ENCODE measurements around the gene CCDC102A.

Gene CCDC102A

DNA sequence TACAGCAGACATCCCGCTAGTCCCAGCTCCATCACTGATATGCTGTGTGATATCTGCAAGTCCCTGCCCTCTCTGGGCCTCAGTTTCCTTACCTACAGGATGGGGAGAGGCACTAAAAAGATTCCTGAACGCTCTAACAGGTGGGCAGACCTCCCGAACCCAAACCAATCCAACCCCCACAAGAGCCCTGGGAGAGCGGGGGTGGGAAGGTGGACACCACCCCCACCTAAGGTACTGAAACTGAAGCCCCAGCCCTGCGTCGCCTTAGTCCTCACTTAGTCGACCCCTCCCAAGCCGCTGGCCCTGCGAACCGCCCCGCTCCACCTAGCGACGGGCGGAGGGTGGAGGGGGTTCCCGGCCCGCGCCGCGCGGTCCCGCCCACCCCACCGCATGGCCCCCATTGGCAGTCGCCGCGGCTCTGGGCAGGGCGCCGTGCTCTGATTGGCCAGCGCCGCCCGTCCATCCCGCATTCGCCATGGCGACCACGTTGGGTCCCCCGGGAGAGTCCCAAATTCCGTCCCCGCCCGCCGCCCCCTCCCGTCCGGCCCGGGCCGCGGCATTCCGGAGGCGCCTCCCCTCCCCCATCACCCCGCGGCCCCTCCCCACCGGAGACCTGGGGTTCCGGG, 578 bp downstream of the CCDC102A start:
- DNase-seq = peak; percentile 89 to 92

DNA sequence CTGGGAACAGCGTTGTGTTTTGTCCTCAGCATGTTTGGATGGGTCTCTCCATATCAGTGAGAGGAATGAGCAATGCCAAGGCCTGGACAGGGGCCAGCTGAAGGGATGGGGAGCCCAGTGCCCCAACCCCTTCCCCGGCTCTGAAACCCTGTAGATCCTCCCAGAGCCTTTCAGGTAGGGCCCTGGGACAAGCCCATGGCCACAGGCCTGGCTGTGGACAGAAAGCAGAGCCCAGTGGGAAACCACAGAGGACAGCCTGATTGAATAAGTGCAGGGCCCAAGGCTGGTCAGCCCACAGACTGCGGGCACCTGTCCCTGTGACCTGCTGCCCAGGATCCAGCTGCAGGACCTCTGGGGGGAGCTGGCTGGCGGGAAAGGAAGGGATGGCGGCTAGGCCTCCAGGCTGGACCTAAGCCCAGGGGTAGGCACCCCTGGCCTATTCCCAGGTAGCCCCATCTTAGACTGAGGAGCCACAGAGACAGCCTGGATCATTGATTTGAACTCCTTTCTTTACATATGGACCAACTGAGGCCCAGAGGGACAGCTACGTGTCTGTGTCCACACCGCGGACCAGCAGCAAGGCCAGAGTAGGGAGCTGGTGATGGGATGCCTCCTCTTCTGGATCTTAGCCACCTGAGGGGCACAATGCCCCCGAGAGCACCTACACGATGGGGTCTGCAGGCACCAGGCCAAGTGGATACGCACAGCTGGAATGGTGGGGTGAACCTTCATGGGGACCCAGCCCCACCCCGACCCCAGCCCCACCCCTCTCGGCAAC, 1.3 kb downstream of the CCDC102A start:
- no peak for DNase-seq

DNA sequence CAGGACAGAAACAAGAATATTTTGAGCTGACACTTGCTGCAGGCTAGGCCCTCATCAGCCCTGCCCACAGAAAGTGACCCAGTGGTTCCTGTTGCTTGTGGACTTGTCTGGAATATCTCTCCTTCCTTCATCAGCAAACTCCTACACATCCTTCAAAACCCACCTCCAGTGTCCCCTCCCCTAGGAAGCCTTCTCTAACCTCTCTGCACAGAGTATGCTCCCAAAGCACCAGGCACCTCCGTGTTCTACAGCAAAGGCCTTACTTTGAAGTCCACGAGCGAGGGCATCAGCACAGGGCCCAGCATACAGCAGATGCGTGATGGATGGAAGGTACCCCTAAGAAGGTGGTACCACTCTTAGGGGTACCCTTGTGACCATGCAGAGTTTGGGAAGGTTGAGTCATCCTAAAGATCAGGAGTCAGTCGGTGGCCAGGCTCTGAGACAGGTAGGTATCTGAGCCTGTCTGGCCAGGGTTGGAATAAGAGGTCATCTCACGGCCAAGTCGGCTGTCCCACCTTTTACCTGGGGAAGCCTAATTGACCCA, 2.0 kb downstream of the CCDC102A start:
- DNase-seq = no peak

DNA sequence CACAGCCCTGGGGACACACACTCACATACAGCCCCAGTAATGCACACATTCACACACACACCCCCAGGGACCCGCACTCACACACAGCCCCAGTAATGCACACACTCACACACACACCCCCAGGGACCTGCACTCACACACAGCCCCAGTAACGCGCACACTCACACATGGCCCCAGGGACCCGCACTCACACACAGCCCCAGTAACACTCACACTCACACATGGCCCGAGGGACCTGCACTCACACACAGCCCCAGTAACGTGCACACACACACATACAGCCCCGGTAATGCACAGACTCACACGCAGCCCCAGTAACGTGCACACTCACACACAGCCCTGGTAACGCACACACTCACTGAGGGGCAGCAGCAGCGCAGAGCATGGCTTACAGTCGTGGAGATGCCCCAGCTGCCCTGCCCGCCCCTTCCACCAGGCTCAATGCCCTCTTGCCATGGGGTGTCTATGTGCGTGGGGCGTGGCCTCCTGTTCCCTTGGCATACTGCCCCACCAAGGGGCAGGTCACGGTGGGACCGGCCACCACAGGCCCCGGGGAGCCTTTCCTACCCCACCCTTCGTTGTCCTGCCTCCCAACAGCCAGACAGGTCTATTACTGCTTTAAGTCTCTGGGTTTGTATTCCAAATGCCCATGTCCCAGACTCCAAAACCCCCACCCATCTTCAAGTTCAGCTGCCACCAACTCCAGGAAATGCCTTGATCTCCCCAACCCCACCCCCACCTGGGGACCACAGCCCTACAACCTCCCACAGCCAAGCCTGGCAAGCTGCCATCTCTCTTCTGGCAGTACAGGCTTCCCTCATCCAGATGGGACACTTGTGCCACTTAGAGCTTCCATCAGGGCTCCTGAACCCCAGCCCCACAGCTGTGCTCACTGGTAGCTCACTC, 2.7 kb downstream of the CCDC102A start:
- no peak for DNase-seq

DNA sequence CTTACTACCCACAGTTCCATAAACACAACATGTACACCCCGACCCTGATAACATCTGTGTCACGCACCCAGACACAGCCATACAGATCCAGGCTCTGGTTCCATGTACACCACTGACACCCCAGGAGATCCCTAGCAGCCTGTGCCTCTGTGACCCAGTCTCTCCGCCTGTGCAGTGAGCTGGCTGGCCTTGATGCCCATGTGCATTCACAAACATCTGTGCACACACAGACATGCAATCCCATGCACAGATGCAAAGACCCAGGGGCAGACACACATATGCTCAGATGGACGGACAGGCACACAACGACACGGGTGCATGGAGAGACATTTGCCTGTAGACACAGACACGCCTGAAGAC, 4.1 kb downstream of the CCDC102A start:
- no peak for DNase-seq

DNA sequence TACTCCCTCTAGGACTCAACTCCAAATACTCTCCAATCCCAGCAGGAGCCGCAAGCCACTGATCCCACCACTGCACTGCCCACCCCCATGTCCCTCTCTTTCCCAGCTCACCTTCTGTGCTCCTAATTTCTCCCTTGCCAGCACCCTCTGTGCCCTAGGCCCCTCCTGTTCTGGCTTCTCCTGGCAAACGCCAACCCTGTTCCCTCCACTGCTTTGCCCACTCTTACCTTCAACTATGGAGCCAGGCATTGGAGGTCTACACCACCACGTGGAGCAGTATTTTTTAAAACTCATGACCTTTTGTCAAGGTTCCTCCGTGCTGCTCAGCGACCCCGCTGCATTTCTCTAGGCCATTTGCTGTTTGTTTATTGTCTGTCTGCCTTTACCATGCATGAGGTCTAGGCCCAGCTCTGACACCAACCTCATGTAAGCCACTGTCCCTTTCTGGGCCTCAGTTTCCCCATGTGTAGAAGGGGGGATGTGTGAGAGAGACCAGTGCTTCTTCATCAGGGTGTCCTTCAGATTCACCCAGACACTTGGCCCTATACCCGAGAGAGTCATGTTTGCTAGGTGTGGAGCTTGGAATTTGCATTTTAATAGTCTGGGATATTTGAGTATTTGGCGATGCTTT, 4.6 kb downstream of the CCDC102A start:
- DNase-seq = no peak

DNA sequence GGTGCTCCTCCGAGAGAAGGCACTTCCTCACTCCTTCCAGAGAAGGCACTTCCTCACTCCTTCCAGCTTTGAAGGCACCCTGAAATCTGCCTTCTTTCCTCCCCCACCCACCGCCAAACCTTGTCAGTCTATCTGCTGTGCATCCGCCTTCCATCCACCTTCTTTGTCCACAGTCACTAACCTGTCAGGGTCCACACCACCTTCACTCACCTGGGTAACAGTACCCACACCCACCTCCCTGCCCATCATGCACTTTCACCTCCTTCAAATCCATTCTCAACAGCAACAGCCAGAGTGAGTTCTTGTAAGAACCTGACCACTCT, 5.2 kb downstream of the CCDC102A start:
- DNase-seq = no peak

DNA sequence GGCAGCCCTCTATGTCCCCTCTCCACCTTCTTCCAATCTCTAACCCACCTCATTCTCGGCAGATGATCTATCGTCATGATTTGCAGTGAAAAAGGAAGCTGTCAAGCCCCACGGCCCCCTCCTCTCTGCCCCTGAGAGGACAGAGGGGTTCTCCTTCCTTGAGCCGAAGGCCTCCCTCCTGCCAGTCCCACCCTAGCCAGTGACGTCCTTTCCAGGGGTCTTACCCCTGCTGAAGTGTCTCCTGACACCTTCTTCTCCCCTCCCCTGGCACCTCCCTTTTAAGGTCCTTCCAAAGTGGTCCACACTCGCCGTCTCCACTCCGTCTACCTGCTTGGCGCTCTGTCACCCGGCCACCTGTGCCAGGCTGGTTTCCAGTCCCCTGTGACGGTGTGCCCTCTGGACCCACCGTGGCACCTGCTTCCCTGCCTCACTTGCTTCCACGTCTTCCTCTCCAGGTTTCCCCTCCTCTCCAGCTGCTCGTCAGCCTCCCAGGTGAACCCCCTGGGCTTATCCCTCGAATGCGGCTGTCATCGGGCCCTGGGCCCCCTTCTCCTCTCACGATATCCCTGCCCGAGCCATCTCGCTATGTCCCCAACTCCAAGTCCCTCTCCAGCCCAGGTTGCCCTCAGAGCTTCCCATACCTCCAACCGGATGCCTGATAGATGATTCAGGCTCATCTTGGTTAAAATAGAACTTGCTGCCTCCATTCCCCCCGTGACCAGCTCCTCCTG, 5.7 kb downstream of the CCDC102A start:
- DNase-seq = no peak

DNA sequence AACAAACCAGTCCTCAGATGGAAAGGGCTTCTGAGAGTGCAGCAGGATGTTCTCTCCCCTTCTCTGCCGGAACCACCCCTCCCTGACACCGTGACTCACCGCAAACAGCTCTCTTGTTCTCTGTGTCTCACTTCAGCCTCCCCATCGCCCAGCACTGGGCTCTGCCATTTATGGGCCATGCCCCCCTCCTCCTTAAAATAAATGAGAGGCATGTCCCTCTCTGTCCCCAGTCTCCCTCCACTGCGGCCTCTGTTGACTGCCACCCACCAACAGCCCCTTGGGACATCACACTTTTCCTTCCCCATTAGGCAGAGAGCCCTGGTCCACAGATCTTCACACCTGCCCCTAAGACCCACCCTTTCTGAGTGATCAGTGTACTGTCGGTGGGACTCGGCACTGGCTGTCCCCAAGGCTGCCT, 6.3 kb downstream of the CCDC102A start:
- peak; percentile 49 to 55 for DNase-seq

DNA sequence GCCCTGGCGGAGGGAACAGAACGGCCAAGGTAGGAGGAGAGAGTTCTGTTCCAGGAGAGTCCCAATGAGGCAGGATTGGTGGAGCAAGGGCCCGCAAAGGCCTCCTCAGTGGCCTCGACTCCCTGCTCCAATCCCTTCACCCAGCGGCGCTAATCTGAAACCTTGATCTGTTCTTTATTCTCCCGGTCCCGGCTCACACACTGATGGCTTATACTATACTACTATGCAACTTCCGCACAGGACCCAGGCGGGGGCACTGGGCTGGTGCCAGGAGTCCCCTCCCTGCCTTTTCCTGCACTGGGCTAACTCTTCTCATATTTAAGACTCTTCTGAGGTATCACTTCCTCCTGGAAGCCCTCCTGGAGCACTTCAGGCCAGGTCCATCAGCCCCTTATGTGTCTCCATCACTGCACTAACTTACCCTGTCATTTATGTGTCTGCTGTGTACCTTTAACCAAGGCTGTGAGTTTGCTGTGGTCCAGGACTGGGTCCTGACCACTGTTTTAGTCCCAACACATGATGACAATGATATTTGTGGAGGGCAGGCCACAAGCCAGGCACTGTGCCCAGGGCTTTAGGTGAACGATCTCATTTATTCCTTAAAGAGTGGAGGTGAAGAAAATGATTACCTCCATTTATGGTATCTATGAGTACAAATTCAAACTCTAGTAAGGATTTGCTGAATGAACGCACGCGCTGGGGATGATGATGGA, 6.8 kb downstream of the CCDC102A start:
- DNase-seq = no peak

DNA sequence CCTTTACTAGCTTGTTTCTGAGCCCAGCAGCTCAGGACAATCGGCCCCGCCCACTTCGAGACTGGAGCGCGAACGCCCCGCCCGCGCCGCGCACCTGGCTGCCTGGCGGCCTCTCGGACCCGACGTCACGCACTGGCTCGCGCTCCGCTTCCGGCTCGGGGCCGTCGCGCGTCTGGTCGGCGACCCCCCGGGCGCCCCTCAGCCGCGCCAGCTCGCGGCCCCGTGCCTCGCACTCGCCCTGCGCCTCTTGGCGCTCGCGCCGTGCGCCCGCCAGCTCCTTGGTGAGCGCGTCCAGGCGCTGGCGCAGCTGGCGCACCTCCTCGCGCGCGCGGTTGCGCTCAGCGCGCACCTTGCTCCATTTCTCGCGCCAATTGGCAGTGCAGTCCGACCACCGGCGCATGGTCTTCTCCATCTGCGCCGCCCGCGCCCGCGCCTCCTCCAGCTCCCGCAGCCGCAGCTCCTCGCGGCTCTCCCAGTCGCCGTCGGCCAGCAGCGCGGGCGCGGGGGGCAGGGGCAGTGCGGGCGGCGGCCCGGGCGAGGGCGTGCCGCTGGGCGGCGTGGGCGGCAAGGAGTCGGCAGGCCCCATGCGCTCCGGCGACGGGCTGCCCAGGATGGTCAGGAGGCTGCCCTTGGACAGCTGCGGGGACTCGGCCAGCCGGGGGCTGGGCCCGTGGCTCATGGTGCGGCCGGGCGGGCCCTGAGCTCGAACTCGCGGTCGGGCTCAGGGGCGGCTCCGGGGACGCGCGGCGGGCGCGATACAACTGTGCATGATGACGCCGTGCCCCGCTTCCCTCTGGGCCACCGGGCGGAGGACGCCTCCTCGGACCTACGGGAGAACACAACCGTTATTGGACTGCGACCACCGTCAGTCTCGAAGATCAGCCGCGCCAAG, 7.6 kb downstream of the CCDC102A start:
- no peak for DNase-seq

DNA sequence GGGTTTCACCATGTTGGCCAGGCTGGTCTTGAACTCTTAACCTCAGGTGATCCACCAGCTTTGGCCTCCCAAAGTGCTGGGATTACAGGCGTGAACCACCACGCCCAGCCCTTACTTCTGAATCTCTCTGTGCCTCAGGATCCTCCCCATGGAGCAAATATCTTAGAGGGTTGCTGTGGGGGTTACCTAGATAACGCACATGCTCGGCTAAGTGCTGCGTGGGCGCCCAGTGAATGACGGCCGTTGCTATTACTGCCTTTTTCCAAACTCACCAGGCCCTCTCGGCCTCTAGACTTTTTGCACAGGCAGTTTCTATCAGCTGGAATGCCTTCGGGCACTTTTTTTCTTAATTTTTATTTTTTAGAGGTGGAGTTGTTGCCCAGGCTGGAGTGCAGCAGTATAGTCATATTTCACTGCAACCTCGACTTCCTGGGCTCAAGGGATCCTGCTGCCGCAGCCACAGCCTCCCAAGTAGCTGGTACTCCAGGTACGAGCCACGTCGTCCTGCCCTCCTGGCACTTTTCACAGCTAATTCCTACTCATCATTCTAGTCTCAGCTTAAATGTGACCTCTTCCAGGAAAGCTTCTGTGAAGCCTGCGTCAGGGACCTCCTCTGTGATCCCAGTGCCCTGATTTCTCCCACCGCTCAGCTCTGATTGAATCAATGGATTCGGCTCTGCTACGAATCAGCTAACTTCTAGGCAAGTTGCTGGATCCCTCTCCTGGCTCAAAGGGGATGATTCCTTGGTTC, 8.6 kb downstream of the CCDC102A start:
- DNase-seq = no peak

DNA sequence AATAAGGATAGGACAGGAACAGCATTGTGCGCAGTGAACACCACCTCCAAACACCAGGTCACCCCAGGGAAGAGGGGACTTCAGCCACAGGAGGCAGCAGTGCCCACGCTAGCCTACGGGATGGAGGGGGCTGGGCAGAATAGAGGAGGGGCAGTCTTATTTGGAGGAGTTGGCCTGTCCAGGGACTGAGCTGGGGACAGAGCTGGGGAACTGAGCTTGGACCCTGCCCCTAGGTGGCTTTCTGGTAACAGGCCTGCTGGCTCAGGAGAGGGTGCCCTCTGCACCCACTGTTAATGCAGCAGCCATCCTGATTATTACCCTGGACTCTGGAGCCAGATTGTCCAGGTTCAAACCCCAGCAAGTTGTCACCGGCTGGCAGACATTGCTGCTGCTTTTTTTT, 9.3 kb downstream of the CCDC102A start:
- no peak for DNase-seq

DNA sequence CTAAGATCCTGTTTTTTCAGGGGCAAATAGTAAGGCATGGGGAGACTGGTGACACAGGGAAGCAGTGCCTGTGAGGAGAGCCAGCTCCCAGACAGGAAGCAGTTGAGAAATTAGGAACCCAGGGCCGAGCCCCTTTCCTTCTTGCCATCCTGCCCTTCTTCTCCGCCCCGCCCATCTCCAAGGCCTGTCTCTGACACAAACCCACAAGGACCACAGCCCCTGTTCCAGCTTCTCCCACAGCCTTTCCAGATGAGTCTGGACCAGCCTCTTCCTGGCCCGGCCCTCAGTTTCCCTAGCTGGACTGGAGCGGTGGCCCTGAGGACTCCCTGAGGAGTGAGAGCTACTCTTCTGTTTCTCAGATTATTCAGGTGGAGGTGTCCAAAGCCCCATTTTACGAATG, 9.9 kb downstream of the CCDC102A start:
- no peak for DNase-seq

DNA sequence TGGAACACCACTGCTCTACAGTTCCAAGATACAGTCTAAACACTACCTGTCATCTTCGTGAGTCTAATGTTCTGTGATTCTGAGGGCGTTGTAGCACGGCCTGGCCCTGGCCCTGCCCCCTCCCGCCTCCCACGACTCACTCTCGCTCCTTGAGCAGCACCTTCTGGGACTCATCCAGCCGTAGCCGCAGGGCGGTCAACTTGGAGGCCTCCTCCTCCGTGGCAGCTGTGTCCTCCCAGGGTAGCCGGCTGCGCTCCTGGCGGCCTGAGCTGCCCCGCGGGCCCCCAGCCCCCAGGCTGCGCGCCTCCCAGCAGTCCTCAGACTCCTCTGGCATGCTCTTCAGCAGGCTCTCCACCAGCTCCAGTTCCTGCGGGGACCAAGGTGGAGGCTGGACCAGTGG, 10.6 kb downstream of the CCDC102A start:
- DNase-seq = no peak

DNA sequence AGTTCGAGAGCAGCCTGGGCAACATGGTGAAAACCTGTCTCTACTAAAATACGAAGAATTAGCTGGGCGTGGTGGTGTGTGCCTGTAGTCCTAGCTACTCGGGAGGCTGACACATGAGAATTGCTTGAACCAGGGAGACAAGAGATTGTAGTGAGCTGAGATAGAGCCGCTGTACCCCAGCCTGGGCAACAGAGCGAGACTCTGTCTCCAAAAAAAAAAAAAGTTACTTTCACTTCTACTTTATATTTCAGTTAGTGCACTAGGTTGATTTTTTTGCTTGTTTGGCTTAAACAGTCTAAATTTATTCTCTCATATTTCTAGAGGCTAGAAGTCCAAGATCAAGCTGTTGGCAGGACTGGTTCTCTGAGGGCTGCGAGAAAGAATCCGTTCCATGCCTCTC, 13.4 kb downstream of the CCDC102A start:
- no peak for DNase-seq

DNA sequence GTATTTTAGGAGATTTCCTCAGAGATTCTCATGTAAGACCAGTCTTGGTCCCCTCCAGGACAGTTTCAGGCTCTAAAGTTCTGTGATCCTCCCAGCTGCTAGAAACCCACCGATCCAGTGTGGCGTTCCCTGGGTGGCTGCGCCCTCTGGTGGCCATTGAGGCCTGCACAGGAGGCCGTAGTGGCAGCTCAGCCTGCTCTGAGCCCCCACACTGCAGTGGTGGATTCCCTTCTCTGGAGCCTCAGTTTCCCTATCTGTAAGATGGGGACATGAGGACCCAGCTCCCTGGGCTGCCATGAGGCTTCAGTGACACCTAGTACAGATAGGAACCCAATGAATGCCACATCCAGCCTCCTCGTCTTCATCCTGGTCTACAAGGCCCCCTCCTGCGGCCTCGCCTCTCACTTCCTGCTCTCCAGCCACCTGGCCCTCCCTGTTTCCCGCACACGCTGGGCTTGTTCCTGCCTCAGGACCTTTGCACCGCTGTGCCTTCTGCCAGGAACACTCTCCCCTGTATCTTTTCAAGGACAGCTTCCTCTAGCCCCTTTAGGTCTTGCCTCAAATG, 16.5 kb downstream of the CCDC102A start:
- peak; percentile 82 to 84 for DNase-seq

DNA sequence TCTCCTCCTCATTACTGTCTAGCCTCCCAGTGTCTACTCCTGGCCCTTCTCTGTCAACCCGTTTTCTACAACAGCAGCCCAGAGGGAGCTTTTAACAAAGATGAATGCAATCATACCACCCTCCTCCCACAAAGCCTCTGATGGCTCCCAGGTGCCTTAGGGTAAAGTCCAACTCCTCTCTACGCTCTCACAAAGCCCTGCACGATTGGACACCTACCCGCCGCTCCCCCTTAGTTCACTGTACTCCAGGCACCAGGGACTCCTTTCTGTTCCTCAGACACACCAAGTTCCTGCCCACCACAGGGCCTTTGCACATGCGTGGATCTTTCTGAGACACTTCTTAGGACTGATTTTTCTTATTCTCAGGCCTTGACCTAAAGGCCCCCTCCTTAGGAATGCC, 17.4 kb downstream of the CCDC102A start:
- no peak for DNase-seq

DNA sequence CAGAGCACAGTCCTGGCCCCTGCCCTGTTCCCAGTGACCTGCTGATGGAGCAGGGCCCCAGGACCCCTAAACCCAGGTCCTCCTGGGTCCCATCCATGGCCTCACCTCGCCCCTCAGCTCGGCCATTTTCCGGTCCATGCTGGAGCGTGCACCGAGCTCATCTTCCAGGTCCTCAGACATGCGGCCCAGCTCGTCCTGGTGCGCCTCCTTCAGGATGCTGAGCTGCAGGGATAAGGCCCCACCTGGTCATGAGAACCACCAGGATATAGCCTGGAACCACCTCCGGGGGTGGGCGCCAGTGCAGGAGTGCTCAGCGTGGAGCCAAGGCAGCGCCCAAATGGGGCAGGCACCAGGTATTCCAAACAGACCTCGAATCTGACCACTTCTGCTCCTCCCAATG, 17.9 kb downstream of the CCDC102A start:
- no peak for DNase-seq
